Motor neuron (in vitro differentiated cells): ENCODE data around the gene NLRP12. TPM values are rescaled to one million over a fixed set of nuclear protein-coding genes. Genes with fewer than 3 reads are reported as not detected.
A peak's percentile ranks its signal among the peaks of the same experiment; 100 is the strongest.
"Not testable (repeated sequence)": the region's sequence is repeated elsewhere in the genome, so short reads cannot be mapped to it uniquely, and the experiment has no call there.

ENCODE experiments used
- ATAC-seq, 8 experiments: fragments of 200-7000 bp; cut with Tn5 transposase; replicated peaks in 6 of 8; 2 replicates each; pipeline ENCODE4 v1.8.0; 2021; ENCODE audit warnings: mild to moderate bottlenecking in 8 of 8, moderate library complexity in 8 of 8
- H3K27ac ChIP-seq, 2 donors: fragments of 250-450 bp; sonication (Bioruptor Pico); 2 replicates each; pipeline ENCODE4 v1.9.0; 2021; ENCODE audit warnings: antibody characterized with exemption in 2 of 2, mild to moderate bottlenecking in 2 of 2, moderate library complexity in 1 of 2
- H3K4me1 ChIP-seq, 2 donors: fragments of 250-450 bp; sonication (Bioruptor Pico); replicated peaks in 1 of 2; 2 replicates each; pipeline ENCODE4 v1.6.1; 2021; ENCODE audit warnings: antibody characterized with exemption in 2 of 2, mild to moderate bottlenecking in 2 of 2, moderate library complexity in 1 of 2
- H3K4me3 ChIP-seq, 5 donors: fragments of 250-450 bp; sonication (Bioruptor Pico); 2 replicates each; pipeline ENCODE4 v1.9.0; 2021; ENCODE audit warnings: antibody characterized with exemption in 5 of 5, mild to moderate bottlenecking in 5 of 5, moderate library complexity in 4 of 5
- WGBS, 10 experiments: fragments of 450-650 bp; shearing (Covaris generic); methylation state at CpG; one replicate each; pipeline ENCODE4 v1.0.0; 2022; 5-methylcytosine and 5-hydroxymethylcytosine counted together
- in situ Hi-C, 9 experiments: fragments of 400-800 bp; cut with MboI; loops; one replicate each; pipeline ENCODE4 v1.15.0; 2021; ENCODE audit warnings: low sequenced_read_pairs in 9 of 9, low pct_unique_long_range_greater_than_20kb in 2 of 9; ENCODE audit not compliant: unreplicated experiment in 9 of 9
- total RNA-seq, 8 experiments: library from RNA; unstranded; fragments of 300-600 nt; gene quantifications; 2 replicates each; pipeline versions ENCODE4 v1.2.3 to v1.2.4, GENCODE V29; 2022

Gene NLRP12
- total RNA-seq, 8 experiments from 2014 or later, result 0.14 to 1.5 (median 0.52) TPM; not detected in 4

GRCh38 chr19:53792721-53793433, 31.2 kb downstream of the NLRP12 start:
- WGBS, 10 experiments, result 0 to 71% (median 27%) methylated on average over 1 to 7 of the region's 10 CpGs; no CpG with 5 or more reads in 2 of the 10 experiments
- ATAC-seq, result peak; percentile 99 to 100 (median 100)
- H3K27ac ChIP-seq, result no peak overlapping the region
- H3K4me3 ChIP-seq, result no peak overlapping the region
- H3K4me1 ChIP-seq, result no peaks in the 10 kb centered on the region
- in situ Hi-C loops, result no loop called here

GRCh38 chr19:53789708-53790678, 34.1 kb downstream of the NLRP12 start:
- no peak overlapping the region for H3K4me3 ChIP-seq
- ATAC-seq, result no peak
- in situ Hi-C loops, result no loop called here
- H3K4me1 ChIP-seq, result no peaks in the 10 kb centered on the region
- WGBS, 10 experiments, result 54 to 100% (median 87%) methylated on average over 5 to 16 of the region's 21 CpGs; no CpG with 5 or more reads in 1 of the 10 experiments
- H3K27ac ChIP-seq, result no peak overlapping the region

GRCh38 chr19:53787266-53787665, 36.8 kb downstream of the NLRP12 start:
- H3K27ac ChIP-seq, result no peak overlapping the region
- H3K4me1 ChIP-seq, result peaks cover 0 to 3% of the 10 kb centered on the region in 2 donors
- 0 to 93% (median 45%) methylated on average over 2 to 12 of the region's 15 CpGs; no CpG with 5 or more reads in 2 of the 10 experiments for WGBS, 10 experiments
- H3K4me3 ChIP-seq, result no peak overlapping the region
- ATAC-seq, result no peak
- in situ Hi-C loops, result no loop called here

GRCh38 chr19:53786744-53787143, 37.4 kb downstream of the NLRP12 start:
- in situ Hi-C loops, result no loop called here
- no peak overlapping the region for H3K4me3 ChIP-seq
- WGBS, 10 experiments, result 7 to 96% (median 67%) methylated on average over 1 to 5 of the region's 7 CpGs; no CpG with 5 or more reads in 3 of the 10 experiments
- peaks cover 0 to 3% of the 10 kb centered on the region in 2 donors for H3K4me1 ChIP-seq
- ATAC-seq, result no peak
- no peak overlapping the region for H3K27ac ChIP-seq

- no peak overlapping the region for H3K27ac ChIP-seq
- in situ Hi-C loops, result no loop called here
- H3K4me1 ChIP-seq, result peaks cover 0 to 3% of the 10 kb centered on the region in 2 donors
- WGBS, 10 experiments, result 55 to 95% (median 69%) methylated on average over 2 to 9 of the region's 11 CpGs
- no peak overlapping the region for H3K4me3 ChIP-seq
- no peak for ATAC-seq
These were observed 38.8 kb downstream of the NLRP12 start for GRCh38 chr19:53785196-53785889.

GRCh38 chr19:53782698-53783097, 41.4 kb downstream of the NLRP12 start:
- peaks cover 0 to 3% of the 10 kb centered on the region in 2 donors for H3K4me1 ChIP-seq
- no peak overlapping the region for H3K27ac ChIP-seq
- no peak overlapping the region for H3K4me3 ChIP-seq
- WGBS, 10 experiments, result 20 to 55% (median 37%) methylated on average over 1 to 4 of the region's 4 CpGs; no CpG with 5 or more reads in 2 of the 10 experiments
- peak in 3 of 8 experiments; percentile 52 to 66 (median 64) for ATAC-seq
- in situ Hi-C loops, result no loop called here

GRCh38 chr19:53781332-53781731, 42.8 kb downstream of the NLRP12 start:
- in situ Hi-C loops, result not testable (repeated sequence)

GRCh38 chr19:53780506-53780905, 43.6 kb downstream of the NLRP12 start:
- in situ Hi-C loops, result no loop called here
- Histone ChIP-seq H3K4me3 (no peak overlapping the region), H3K27ac (no peak overlapping the region), H3K4me1 (peaks cover 0 to 3% of the 10 kb centered on the region in 2 donors)
- 67 to 100% methylated on average over 1 of the region's 1 CpG; no CpG with 5 or more reads in 8 of the 10 experiments for WGBS, 10 experiments
- ATAC-seq, result no peak

More at GRCh38 chr19:53781332-53781731, 42.8 kb downstream of the NLRP12 start:
- 38 to 100% (median 70%) methylated on average over 2 to 6 of the region's 8 CpGs; no CpG with 5 or more reads in 2 of the 10 experiments for WGBS, 10 experiments
- H3K4me1 ChIP-seq, ATAC-seq, H3K27ac ChIP-seq, H3K4me3 ChIP-seq: not testable (repeated sequence)

- ATAC-seq, result peak in 1 of 8 experiments; percentile 33
- H3K27ac ChIP-seq, result no peak overlapping the region
- H3K4me1 ChIP-seq, result peaks cover 0 to 3% of the 10 kb centered on the region in 2 donors
- in situ Hi-C loops, result no loop called here
- no peak overlapping the region for H3K4me3 ChIP-seq
- 0 to 95% (median 68%) methylated on average over 1 to 18 of the region's 18 CpGs; no CpG with 5 or more reads in 1 of the 10 experiments for WGBS, 10 experiments
These were observed 48.6 kb downstream of the NLRP12 start for GRCh38 chr19:53775524-53775923.

GRCh38 chr19:53774491-53774890, 49.6 kb downstream of the NLRP12 start:
- H3K4me1 ChIP-seq, H3K4me3 ChIP-seq, H3K27ac ChIP-seq, ATAC-seq, in situ Hi-C loops: not testable (repeated sequence)
- WGBS, 10 experiments, result 0 to 100% (median 40%) methylated on average over 1 of the region's 7 CpGs; no CpG with 5 or more reads in 7 of the 10 experiments

GRCh38 chr19:53773999-53774398, 50.1 kb downstream of the NLRP12 start:
- 20 to 87% (median 43%) methylated on average over 1 to 4 of the region's 4 CpGs; no CpG with 5 or more reads in 2 of the 10 experiments for WGBS, 10 experiments
- Histone ChIP-seq H3K4me3 (no peak overlapping the region), H3K27ac (no peak overlapping the region), H3K4me1 (peaks cover 0 to 3% of the 10 kb centered on the region in 2 donors)
- peak in 2 of 8 experiments; percentile 25 to 77 for ATAC-seq
- in situ Hi-C loops, result no loop called here

- ATAC-seq, result peak in 6 of 8 experiments; percentile 41 to 82 (median 52)
- WGBS, 10 experiments, result 0 to 20% (median 7%) methylated on average over 1 to 5 of the region's 5 CpGs; no CpG with 5 or more reads in 1 of the 10 experiments
- H3K4me3 ChIP-seq, result no peak overlapping the region
- in situ Hi-C loops, result no loop called here
- peaks cover 0 to 3% of the 10 kb centered on the region in 2 donors for H3K4me1 ChIP-seq
- no peak overlapping the region for H3K27ac ChIP-seq
These were observed 51.2 kb downstream of the NLRP12 start for GRCh38 chr19:53772943-53773342.
